Epithelial cell of prostate (primary cell): ENCODE measurements around the gene PCDH9.

Experiments used
- DNase-seq: peaks from one replicate; pipeline ENCODE4 v3.0.0-alpha.2; 2011; ENCODE audit warnings: low read depth, low spot score
- H3K27ac ChIP-seq: fragments of 450-650 bp; 2 replicates; pipeline ENCODE4 v1.5.1; 2017; ENCODE audit warnings: mild to moderate bottlenecking

Gene PCDH9

GRCh38 chr13:66864627-66865026 lies 365.5 kb downstream of the PCDH9 start:
- no peak overlapping the region for H3K27ac ChIP-seq
- DNase-seq: no peak

DNA sequence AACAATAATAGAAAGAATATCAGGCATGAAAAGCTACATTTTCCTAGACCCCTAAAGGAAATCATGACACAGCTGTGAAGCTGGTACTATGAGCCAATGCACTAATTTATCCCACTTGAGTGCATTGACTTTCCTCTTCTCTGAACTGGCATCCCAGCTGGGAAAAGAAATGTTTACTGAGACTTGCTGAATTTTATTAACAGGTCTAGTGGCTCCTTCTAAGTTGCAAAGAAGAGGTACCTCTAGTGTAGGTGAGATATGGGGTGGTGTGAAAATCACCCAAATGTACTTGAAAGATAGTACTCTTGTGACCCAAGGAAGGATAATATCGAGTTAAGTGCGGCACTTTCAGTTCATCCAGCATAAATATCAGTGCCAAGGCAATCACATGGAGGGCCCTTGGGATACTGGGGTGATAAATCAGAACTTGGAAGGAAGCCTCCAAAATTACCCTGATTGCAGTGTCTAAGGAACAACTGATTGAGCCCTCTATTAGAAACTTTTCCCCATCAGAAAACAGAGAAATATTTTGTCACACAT lies 369.2 kb downstream of the PCDH9 start:
- DNase-seq: no peak
- no peak overlapping the region for H3K27ac ChIP-seq

GRCh38 chr13:66859934-66860877 lies 369.9 kb downstream of the PCDH9 start:
- no peak overlapping the region for H3K27ac ChIP-seq
- DNase-seq: no peak

- no peak overlapping the region for H3K27ac ChIP-seq
- DNase-seq: no peak
These were observed 371.1 kb downstream of the PCDH9 start for GRCh38 chr13:66859078-66859477.

- H3K27ac ChIP-seq: no peak overlapping the region
- no peak for DNase-seq
These were observed 372.0 kb downstream of the PCDH9 start for GRCh38 chr13:66858163-66858562.

DNA sequence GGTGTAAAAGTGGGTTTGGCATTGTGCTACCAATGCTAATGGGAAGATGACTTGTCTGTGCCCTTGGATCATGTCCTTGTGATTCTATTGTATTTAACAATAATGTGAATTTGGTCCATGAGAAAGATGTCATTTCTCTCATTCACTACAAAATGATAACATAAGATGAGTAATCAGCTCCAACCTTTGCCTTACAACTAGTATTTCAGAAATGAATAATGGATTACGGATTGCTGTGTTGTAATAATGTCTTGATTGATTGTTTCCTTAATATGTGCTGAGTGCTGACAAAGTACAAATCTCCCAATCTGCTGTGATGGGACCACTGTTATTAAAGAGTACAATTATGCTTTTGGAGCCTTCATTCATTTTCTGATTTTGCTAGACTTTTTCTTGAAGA lies 375.0 kb downstream of the PCDH9 start:
- DNase-seq: no peak

GRCh38 chr13:66853564-66853963 lies 376.6 kb downstream of the PCDH9 start:
- peak; percentile 14 for DNase-seq

More for the DNA sequence above, 375.0 kb downstream of the PCDH9 start:
- H3K27ac ChIP-seq: no peak overlapping the region

DNA sequence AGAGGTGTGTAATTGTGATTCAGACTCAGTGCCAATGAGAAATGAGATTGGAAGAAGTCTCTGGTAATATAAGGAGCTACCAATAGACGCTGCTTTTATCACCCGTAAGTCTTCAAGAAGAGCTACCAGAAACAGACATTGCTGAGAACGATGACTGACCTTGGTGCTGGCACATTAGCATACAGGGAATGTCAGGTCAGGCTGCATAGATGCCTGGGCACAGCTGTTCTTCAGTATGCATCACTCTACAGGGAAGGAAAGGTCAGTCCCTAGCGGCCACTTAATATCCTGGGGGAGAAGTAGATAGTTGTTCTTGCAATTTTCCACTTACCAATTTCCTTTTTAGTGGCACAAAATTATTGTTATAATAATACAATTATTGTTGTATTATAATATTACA lies 380.4 kb downstream of the PCDH9 start:
- no peak overlapping the region for H3K27ac ChIP-seq

More at GRCh38 chr13:66853564-66853963, 376.6 kb downstream of the PCDH9 start:
- peak overlapping the region; percentile 43 for H3K27ac ChIP-seq

DNA sequence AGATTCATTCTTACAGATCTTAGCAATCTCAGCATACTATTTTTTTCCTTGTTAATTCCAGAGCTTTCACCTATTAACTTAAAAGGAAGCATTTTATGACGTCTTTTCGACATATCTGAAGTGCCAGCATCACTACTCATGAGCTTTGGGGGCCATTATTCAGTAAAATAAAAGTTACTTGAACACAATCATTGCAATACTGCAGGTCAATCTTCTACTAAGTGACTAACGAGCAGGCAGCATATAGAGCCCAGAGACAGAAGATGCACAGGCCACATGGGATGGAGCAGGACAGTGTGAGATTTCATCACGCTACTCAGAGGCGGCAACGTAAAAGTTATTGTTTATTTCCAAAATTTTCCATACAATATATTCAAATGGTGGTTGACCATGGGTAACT lies 382.6 kb downstream of the PCDH9 start:
- DNase-seq: no peak
- H3K27ac ChIP-seq: no peak overlapping the region

More for the DNA sequence above, 380.4 kb downstream of the PCDH9 start:
- DNase-seq: no peak

GRCh38 chr13:66845393-66845792 lies 384.7 kb downstream of the PCDH9 start:
- no peak overlapping the region for H3K27ac ChIP-seq
- no peak for DNase-seq

DNA sequence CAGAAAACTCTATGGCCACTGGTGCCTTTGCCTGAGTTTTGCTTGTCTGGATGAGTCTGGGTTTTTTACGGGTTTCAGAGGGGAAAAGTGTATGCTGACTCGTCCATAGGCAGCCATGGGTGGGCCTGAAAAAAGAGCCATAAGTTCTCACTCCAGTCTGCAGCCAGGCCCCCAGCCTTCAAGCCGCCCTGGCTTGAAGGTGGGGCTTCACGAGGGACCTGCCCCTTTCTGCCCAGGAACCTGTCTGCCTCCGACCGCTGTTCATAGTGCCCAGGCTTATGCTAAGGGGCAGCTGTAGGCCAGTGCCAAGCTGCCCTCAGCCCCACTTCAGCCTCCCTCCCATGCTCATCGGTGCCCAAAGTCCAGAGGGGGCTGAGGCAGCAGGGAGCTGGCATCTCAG lies 385.2 kb downstream of the PCDH9 start:
- no peak for DNase-seq
- no peak overlapping the region for H3K27ac ChIP-seq

GRCh38 chr13:66842766-66843165 lies 387.4 kb downstream of the PCDH9 start:
- no peak overlapping the region for H3K27ac ChIP-seq
- no peak for DNase-seq

DNA sequence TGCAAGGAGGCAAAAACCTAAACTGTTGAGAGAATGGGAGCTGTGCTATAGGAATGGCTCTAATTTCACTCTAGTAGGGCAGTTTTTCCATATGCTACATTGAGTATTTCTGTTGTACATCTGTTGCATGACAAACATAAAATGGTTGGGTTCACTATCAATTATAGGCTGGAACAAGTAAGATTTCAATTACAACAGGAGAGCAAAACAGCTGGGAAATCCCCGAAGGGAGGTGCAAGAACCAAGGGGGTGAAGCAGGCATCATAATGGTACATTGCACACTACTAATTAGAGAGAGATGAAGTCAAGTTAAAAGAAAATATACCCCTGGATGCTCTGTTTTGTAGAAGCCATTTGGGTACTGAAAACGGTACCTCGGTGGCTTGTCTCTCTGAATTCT lies 389.5 kb downstream of the PCDH9 start:
- no peak overlapping the region for H3K27ac ChIP-seq
- no peak for DNase-seq

- no peak for DNase-seq
- no peak overlapping the region for H3K27ac ChIP-seq
These were observed 392.9 kb downstream of the PCDH9 start for GRCh38 chr13:66837246-66837645.

DNA sequence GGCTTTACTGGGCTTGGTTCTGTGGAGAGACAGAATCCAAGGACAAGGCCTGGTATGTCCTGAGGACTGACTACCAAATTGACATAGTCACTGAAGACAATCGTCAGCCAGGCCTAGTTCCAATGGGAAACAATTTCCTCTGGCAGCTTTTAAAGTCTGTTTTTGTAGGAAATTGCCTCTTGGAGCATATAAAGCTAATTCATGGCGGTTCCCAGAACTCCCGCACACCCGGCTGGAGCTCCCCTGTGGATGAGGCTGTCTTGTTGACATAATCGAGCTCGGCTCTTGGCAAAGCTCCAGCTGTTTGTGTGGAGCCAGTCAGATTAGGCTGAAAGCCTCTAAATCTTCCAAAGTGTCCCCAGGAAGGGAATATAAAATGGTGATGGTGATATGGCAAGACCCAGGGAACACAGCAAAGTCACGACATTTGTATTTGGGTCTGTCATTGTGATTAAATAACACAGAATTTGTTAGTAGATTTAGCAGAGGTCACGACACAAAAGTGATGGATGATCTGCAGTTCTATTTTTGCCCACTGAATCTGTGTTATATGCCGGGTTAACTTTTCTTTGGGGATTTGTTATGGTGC lies 395.0 kb downstream of the PCDH9 start:
- no peak overlapping the region for H3K27ac ChIP-seq
- DNase-seq: no peak

DNA sequence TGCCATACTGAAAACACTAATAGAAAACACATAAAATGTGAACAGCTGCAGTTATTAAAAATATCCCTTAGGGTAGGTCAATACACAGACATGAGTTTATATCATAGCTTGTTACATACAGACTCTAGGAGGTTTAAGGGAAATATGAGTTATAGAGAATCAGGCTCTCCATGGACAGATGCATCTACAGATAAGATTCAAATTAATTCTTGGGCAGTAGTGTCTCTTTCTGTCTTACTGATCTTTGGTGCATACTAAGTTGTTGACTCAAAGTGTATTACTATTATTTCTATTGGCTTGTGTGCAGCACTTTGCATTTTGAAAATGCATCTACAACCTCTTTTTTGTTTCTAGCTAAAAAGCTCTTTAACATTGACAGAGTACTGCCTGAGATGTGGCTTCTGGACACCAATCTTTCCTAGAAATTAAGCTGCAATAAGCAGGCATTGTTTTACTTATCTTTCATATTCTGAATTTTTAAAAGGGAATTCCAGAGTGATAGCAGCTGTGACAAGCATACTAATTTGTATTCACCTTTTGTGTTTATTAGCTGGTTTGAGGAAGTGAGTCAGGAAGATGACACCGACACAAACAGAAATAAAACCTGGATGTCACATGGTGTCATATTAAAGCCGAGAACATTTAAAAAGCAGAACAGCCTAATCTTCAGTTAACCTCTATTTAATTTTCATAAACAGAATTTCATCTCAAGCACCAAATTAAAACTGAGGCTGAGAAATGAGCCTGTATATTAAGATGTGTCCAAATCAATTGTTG lies 399.0 kb downstream of the PCDH9 start:
- no peak for DNase-seq
- H3K27ac ChIP-seq: no peak overlapping the region

DNA sequence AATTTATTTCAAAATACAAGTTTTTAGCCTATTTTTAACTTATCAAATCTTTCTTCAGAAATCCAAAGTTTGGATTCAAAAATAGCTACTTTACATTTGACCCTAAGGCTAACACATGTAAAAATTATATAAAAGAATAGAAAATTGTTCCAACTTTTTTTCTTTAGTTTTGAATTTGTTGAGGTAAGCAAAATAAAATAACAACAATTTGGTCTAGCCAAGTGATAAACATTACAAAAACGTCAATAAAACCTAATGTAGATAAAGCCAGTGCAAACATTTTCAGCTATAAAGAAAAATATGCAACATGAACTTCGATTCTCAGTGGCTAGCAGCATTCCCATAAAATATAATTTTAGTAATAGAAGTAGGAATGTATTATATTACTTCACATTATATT lies 400.3 kb downstream of the PCDH9 start:
- H3K27ac ChIP-seq: no peak overlapping the region
- DNase-seq: no peak

GRCh38 chr13:66826398-66826797 lies 403.7 kb downstream of the PCDH9 start:
- no peak for DNase-seq
- H3K27ac ChIP-seq: no peak overlapping the region

DNA sequence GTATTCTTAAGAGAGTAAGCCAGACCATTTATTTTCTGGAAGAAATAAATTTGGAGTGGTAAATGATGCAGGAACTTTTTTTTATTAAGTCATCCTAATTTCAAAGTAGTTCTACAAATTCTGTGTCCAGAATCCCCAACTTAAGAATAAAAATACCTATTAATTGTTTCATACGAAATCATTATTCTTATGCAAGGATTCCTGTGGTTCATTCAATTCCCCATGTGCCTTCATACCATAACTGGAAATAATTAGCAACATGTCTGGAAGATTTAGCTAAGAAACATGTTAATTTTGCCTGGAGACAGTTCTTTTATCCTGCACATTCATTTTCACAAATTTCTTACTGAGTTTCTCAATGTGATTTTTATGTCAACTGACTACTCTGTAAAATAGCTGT lies 408.6 kb downstream of the PCDH9 start:
- H3K27ac ChIP-seq: no peak overlapping the region
- no peak for DNase-seq

- no peak overlapping the region for H3K27ac ChIP-seq
- no peak for DNase-seq
These were observed 418.7 kb downstream of the PCDH9 start for GRCh38 chr13:66811455-66811854.

DNA sequence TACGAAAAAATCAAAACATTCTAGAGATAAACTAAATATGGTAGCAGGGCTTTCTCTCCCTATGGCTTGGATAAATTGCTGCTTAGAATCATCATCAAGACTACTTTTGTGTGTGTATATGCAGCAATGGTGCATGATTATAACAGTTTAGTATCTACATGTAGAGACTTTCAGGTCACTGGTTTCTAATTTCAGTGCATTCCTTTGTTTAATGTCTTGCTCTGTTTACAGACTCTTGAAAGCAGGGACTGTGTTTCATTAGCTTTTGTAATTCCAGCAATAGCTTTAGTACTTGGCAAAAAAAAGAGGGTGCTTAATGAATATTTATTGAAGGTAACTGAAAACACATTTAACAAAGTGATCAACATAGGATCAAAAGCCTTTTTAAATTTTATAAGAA lies 420.7 kb downstream of the PCDH9 start:
- H3K27ac ChIP-seq: no peak overlapping the region
- DNase-seq: no peak
